HCT116 (cell line): Measurements from ENCODE around the gene UNC79.

Experiments
- CBX3 ChIP-seq: IDR thresholded peaks from 2 replicates; pipeline ENCODE4 v1.6.1; 2012; ENCODE audit warnings: low read depth
- CEBPB ChIP-seq: IDR thresholded peaks from 2 replicates; pipeline ENCODE4 v1.6.1; 2012; ENCODE audit warnings: low read depth
- EZH2 ChIP-seq: fragments of 200-600 bp; sonication (generic); IDR thresholded peaks from 2 replicates; pipeline ENCODE4 v1.6.1; 2017; ENCODE audit warnings: antibody characterized with exemption, mixed run types
- JUND ChIP-seq: IDR thresholded peaks from 2 replicates; pipeline ENCODE4 v1.6.1; 2012
- POLR2A ChIP-seq: IDR thresholded peaks from 2 replicates; pipeline ENCODE4 v1.7.0; 2011; ENCODE audit warnings: borderline replicate concordance; ENCODE audit not compliant: insufficient read depth, insufficient read length; ENCODE audit errors: extremely low read depth
- POLR2AphosphoS5 ChIP-seq: IDR thresholded peaks from 2 replicates; pipeline ENCODE4 v1.6.1; 2011; ENCODE audit warnings: mild to moderate bottlenecking, low read depth, low read length, moderate library complexity
- SP1 ChIP-seq: IDR thresholded peaks from 2 replicates; pipeline ENCODE4 v1.6.1; 2012; ENCODE audit warnings: low read depth
- SRF ChIP-seq: IDR thresholded peaks from 2 replicates; pipeline ENCODE4 v1.6.1; 2012; ENCODE audit warnings: low read depth
- YY1 ChIP-seq: IDR thresholded peaks from 2 replicates; pipeline ENCODE4 v1.6.1; 2011; ENCODE audit warnings: low read length, low read depth, moderate library complexity, mild to moderate bottlenecking; ENCODE audit not compliant: insufficient replicate concordance; ENCODE audit errors: extremely low read depth
- TF ChIP-seq, protein P1 (sequence below), 3 experiments: fragments of 200-600 bp in 1 of 3; sonication (generic) in 1 of 3; IDR thresholded peaks in 2 of 3; conservative IDR thresholded peaks in 1 of 3; 2 replicates each; pipeline ENCODE4 v1.5.1; 2012 to 2017; ENCODE audit warnings: low read depth in 2 of 3, low read length in 2 of 3, antibody characterized with exemption in 1 of 3, borderline replicate concordance in 1 of 3, control low read depth in 1 of 3, mild to moderate bottlenecking in 1 of 3, mixed read lengths in 1 of 3, mixed run types in 1 of 3, moderate library complexity in 1 of 3; ENCODE audit not compliant: insufficient read depth in 1 of 3
- TF ChIP-seq, protein P2 (sequence below): IDR thresholded peaks from 2 replicates; pipeline ENCODE4 v1.6.1; 2012; ENCODE audit warnings: low read depth
- TF ChIP-seq, protein P3 (sequence below): IDR thresholded peaks from 2 replicates; pipeline ENCODE4 v1.6.1; 2012
- TF ChIP-seq, protein P4 (sequence below): IDR thresholded peaks from 2 replicates; pipeline ENCODE4 v1.6.1; 2012

DNA sequence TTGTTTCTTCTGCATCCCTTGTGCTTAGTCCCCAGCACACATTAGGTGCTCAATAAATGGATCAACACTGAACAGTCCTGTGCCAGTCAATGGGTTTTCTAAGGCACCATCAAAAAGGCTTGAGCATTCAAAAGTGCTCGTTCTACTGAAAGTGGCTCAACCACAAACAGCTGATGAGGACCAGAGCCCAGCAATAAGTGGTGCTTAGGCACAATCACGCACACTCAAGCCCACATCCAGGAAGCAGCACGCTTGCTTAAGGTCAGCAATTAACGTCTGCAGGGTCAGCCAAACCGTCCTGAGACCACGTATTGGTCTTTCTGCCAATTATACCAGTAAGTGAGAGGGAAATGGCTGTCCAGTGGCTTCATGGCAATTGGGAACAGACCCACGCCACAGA, 301.0 kb downstream of the UNC79 start:
- TF ChIP-seq CBX3 (no peak), SRF (no peak), POLR2A (no peak), EZH2 (no peak), JUND (no peak), POLR2AphosphoS5 (no peak), SP1 (no peak), YY1 (no peak), CEBPB (no peak)
- TF ChIP-seq, protein P1, sequence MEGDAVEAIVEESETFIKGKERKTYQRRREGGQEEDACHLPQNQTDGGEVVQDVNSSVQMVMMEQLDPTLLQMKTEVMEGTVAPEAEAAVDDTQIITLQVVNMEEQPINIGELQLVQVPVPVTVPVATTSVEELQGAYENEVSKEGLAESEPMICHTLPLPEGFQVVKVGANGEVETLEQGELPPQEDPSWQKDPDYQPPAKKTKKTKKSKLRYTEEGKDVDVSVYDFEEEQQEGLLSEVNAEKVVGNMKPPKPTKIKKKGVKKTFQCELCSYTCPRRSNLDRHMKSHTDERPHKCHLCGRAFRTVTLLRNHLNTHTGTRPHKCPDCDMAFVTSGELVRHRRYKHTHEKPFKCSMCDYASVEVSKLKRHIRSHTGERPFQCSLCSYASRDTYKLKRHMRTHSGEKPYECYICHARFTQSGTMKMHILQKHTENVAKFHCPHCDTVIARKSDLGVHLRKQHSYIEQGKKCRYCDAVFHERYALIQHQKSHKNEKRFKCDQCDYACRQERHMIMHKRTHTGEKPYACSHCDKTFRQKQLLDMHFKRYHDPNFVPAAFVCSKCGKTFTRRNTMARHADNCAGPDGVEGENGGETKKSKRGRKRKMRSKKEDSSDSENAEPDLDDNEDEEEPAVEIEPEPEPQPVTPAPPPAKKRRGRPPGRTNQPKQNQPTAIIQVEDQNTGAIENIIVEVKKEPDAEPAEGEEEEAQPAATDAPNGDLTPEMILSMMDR (IDR thresholded peaks at IDR 0.05 in 2 of 3, conservative IDR thresholded peaks at IDR 0.05 in 1 of 3; ENCODE audit: borderline replicate concordance in 1 of 3, insufficient read depth in 1 of 3, low read depth in 2 of 3, low read length in 2 of 3), result no peak
- TF ChIP-seq, protein P2, sequence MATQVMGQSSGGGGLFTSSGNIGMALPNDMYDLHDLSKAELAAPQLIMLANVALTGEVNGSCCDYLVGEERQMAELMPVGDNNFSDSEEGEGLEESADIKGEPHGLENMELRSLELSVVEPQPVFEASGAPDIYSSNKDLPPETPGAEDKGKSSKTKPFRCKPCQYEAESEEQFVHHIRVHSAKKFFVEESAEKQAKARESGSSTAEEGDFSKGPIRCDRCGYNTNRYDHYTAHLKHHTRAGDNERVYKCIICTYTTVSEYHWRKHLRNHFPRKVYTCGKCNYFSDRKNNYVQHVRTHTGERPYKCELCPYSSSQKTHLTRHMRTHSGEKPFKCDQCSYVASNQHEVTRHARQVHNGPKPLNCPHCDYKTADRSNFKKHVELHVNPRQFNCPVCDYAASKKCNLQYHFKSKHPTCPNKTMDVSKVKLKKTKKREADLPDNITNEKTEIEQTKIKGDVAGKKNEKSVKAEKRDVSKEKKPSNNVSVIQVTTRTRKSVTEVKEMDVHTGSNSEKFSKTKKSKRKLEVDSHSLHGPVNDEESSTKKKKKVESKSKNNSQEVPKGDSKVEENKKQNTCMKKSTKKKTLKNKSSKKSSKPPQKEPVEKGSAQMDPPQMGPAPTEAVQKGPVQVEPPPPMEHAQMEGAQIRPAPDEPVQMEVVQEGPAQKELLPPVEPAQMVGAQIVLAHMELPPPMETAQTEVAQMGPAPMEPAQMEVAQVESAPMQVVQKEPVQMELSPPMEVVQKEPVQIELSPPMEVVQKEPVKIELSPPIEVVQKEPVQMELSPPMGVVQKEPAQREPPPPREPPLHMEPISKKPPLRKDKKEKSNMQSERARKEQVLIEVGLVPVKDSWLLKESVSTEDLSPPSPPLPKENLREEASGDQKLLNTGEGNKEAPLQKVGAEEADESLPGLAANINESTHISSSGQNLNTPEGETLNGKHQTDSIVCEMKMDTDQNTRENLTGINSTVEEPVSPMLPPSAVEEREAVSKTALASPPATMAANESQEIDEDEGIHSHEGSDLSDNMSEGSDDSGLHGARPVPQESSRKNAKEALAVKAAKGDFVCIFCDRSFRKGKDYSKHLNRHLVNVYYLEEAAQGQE, result no peak
- TF ChIP-seq, protein P3, sequence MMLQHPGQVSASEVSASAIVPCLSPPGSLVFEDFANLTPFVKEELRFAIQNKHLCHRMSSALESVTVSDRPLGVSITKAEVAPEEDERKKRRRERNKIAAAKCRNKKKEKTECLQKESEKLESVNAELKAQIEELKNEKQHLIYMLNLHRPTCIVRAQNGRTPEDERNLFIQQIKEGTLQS, result no peak
- TF ChIP-seq, protein P4, sequence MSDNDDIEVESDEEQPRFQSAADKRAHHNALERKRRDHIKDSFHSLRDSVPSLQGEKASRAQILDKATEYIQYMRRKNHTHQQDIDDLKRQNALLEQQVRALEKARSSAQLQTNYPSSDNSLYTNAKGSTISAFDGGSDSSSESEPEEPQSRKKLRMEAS, result no peak
